Stimulated activated CD8-positive, alpha-beta memory T cell treated with anti-CD3 and anti-CD28 coated beads, Interleukin-2, amount 100 ng/mL, for 1 hour (primary cell): Measurements from ENCODE around the gene TRIOBP.

Experiments used
- DNase-seq, 2 donors: peaks; one replicate each; pipeline ENCODE4 v3.0.0-alpha.2; 2020; ENCODE audit warnings: low read depth in 2 of 2

The TRIOBP gene

DNA sequence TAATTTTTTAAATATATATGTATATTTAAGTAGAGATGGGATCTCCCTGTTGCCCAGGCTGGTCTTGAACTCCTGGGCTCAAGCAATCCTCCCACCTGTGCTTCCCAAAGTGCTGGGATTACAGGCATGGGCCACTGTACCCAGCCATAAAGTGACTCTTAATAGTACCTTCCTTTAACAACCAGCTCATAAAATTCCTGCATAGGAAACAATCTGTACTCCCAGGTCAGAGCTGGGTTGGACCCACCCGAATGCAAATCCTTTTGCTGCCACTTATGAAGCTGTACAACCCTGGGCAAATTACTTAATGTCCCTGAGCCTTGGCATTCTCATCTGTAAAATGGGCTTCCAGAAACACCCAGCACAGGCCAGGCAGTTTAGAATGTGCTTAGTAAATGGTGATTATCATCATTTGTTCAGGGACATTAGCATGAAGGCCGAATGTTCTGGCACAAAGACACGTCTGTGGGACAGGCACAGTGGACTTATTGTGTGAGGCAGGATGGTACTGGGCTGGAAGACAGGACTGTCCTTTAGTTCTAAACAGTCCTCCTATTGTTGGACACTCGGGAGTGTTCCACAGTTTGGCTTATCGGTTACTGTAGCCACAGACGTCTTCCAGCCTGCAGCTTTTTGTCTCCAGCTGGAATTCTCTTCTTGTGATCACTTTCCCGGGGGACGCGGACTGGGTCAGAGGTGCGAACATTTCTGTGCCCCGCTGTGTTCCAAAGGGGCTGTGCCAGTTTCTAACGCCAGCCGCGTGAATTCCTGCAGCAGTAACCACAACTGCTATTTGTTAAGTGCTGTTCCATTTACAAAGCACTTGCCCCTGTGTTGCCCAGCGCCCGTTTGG is 32.4 kb upstream of the TRIOBP start:
- DNase-seq, result no peak

DNA sequence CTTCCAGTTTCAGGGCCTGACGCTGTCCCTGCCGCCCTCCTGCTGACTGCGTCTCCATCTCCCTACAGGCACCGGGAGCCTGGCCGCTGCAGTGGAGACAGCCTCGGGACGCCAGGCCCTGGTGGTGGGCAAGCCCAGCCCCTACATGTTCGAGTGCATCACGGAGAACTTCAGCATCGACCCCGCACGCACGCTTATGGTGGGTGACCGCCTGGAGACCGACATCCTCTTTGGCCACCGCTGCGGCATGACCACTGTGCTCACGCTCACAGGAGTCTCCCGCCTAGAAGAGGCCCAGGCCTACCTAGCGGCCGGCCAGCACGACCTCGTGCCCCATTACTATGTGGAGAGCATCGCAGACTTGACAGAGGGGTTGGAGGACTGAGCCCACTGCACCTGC is 31.4 kb upstream of the TRIOBP start:
- DNase-seq, result no peak

DNA sequence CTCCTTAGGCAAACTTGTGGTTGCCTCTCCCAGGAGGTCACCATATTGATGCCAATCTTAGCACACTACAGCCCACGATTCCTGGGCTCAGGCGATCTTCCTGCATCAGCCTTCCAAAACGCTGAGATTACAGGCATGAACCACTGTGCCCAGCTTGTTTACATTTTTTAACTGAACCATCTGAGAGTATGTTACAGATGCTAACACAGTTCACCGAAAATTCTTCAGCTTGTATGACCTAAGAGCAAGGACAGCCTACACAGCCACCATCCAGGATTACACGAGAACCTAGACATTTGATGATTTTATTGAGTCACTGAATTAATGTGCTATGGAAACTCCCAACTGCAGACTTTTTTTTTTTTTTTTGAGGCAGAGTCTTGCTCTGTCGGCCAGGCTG is 27.3 kb upstream of the TRIOBP start:
- no peak for DNase-seq

DNA sequence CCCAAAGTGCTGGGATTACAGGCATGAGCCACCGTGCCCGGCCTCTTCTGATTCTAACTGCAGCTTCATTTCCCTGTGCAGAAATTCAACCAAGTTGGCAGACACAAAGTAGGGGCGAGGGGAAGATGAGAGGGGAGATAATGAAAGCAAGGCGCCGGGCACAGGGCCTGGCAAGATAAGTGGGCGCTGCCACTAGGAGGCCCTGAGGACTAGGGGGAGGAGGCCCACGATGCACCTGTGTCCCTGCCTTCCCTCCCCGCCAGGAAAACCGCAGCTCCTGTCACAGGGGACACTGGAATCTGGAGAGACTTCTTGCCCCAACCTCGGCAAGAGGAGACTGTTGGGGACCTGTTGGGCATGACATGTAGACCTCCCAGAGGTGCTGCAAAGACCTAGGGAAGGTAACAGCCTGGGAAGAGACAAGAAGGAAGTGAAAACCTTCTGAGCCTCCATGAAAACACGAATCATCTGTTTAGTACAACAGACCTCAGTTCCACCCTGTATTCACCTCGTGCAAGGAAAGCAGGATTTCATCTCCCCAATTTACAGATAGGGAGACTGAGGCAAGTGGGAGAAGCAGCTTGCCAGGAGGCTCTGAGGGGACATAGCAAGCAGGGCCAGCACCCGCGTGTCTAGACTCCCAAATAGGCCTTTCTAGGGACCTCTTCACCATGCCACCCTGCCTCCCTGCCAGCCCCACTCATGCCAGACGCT is 24.5 kb upstream of the TRIOBP start:
- DNase-seq, result no peak

DNA sequence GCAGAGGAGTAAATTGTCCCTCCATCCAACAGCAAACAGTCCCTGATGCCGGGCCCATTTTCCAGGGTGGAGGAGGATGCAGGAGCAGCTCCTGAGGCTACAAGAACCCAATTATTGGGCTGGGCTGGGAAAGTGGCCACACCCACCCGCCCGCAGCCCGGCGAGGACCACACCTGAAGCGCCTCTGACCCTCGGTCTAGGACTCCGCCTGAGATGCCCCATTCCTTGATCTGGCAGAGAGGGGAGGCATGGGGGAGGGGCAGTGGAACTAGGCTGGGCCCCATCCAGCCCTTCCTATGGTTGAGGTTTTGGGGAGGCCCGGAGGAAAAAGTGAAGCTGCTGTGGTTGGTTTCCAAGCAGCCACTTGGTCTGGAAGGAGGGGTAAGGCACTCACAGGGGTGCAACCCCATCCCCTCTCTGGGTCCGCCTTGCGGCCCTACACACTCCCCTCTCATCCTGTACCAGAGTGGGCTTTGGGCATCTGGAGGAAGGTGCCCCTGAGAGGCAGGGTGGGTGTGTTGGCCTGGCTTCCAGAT is 23.9 kb upstream of the TRIOBP start:
- DNase-seq, result no peak

DNA sequence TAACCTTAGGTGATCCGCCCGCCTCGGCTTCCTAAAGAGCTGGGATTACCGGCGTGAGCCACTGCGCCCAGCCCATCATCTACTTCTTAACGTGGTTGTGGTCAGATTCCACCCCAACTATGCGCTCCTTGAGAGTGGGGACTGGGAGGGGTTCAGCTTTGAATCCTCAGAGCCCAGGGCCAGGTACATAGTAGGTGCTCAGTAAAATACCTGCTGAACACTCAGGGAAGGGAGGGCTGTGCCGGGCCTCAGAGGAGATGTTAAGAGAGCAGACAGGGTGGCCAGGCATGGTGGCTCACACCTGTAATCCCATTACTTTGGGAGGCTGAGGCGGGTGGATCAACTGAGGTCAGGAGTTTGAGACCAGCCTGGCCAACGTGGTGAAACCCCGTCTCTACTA is 22.6 kb upstream of the TRIOBP start:
- DNase-seq, result no peak

DNA sequence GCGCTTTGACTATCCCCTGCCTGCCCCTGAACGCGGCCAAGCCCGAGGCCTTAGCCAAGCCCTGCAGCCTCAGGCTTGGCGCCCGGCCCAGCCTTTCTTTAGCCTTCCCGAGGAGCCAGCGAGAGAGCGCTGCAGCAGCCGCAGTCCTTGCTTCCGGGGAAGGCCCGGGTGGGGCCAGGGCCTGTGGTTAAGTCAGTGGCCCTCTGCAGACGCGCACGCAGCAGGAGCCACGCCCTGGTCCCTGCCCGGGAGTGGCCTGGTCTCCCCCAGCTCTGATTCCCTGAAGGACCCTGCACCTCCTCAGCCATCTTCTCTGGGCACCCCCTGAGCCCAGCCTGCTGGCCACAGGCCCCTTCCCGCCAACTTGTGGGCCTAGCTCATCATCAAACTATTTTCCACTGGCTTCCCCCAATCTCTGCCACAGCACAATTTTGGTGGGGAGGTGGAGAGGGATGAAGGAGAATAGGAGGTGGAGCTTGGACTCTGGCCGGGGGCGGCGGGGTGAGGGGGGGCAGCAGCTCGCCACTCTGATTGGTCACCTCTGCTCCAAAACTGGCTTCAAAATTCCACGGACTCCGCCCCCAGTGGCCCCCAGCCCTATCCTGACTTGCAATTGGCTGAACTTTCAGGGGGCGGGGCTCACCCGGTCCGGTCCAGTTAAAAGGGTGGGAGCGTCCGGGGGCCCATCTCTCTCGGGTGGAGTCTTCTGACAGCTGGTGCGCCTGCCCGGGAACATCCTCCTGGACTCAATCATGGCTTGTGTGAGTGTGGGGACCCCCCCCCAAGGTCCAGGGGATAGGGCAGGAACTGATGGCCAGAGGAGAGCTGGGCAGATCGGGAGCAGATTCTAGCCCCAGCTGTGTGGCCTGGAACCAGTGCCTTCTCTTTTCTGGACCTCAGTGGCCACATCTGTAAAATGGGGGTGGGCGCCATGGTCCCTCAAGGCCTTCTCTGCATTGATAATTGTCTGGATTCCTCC is 21.6 kb upstream of the TRIOBP start, which contains the start of gene LGALS1:
Gene LGALS1 (plus strand): TSS at position 686 of the 979 bp plus-strand sequence. CDS start 67 bp downstream, at position 753.
- DNase-seq, result peak in 1 of 2 donors; percentile 41

DNA sequence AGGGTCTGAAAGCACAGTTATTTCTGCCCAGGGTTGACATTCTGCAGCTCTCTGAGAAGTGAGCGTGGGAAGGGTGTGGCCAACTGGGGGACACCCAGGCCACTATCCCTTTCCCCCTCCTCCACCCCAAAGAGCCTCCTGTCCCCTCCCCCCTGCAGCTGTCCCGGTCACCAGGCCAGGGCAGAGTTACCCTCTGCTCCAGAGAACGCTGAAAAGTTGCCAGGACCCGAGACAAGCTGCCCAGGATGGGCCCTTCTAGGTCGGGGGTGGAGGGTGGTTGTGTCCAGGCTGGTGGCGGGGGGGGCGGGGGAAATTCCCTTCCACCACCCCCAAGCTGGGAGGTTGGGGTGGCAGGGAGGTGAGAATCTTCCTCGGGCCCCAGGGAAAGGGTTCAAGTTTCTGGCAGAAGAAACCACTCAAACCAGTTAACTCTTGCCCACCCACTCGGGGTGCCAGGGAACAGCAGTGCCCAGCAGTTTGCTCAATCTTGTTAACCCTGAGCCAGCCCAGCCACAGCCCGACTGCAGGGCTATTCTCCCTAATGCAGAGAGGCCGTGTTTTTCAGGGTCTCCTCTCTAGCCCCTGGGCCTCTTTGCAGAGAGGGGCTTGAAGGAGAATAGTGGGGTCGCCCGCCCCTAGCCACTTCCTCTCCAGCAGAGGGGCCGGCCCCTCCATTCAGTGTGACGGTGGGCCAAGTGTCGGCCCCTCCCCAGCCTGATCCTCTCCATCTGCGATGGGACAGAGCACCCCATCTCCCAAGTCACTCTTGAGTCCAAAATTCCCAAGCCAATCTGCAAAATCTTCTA is 20.7 kb upstream of the TRIOBP start:
- DNase-seq, result no peak

DNA sequence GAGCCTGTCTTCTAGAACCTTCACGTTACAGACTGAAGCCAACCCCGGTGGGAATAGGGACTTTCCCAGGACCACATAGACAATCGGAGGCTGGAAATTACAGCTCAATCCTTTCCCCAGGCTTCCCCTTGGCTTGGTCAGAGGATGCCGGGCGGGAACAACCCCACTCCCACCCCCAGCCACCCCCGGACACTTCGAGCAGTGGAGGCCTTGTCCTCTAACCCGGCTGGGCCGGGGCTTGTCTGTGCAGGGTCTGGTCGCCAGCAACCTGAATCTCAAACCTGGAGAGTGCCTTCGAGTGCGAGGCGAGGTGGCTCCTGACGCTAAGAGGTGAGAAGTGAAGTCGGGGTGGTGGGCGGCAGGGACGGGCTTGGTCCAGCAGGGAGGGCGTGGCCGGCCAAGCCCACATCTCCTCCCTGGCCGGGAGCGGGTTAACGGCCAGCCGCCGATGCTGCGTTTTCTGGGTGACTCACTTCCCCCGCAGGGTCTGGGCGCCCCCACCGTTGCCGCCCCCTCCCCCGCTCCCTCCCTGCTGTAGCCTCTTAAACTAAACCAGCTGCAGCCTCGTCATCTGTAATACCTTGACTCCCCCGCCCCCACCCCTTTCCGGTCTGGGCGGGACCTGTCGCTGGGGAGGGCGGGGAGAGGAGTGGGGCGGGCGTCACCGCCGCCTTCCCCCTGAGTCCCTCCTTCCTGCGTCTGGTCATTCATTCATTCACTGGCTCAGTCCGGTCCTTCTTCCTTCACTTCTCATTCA is 19.9 kb upstream of the TRIOBP start:
- DNase-seq, result peak; percentile 90 to 92

DNA sequence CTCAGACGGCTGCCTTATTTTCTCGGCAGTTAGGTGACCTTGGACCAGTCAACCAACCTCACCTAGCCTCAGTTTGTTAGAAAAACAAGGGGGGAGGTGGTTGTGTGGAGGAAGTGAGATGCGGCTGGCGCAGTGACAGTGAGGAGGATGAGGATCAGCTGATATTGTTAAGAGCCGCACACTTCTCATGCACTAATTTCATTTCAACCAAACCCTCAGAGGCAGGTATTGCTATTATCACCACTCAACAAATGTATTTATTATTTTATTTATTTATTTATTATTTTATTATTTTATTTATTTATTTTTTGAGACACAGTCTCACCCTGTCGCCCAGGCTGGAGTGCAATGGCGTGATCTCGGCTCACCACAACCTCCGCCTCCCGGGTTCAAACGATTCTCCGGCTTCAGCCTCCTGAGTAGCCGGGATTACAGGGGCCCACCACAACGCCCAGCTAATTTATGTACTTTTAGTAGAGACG is 19.3 kb upstream of the TRIOBP start:
- no peak for DNase-seq

DNA sequence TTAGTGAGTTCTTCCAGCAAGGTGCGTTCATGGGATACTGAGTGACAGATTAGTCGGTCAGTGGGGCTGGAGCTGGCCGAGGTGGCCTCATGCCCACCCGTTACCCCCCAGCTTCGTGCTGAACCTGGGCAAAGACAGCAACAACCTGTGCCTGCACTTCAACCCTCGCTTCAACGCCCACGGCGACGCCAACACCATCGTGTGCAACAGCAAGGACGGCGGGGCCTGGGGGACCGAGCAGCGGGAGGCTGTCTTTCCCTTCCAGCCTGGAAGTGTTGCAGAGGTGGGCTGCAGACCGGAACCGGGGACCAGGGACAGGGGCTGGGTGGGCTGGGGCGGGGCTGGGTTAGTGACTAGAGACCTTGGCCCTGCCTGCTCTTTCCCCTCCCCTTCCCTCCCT is 18.5 kb upstream of the TRIOBP start:
- DNase-seq, result no peak

DNA sequence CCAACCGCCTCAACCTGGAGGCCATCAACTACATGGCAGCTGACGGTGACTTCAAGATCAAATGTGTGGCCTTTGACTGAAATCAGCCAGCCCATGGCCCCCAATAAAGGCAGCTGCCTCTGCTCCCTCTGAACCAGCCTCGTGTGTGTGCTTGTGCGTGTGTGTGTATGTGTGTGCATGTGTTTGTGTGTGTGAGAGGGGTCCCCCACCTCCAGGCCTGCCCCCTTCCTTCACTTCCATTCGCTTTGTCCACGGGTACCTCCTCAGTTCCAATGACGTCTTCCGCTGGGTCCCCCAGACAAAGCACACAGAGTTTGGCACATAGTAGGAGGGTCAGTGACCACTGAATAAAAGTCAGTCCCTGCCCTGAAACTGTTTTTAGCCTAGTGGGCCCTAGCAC is 17.2 kb upstream of the TRIOBP start:
- DNase-seq, result no peak

DNA sequence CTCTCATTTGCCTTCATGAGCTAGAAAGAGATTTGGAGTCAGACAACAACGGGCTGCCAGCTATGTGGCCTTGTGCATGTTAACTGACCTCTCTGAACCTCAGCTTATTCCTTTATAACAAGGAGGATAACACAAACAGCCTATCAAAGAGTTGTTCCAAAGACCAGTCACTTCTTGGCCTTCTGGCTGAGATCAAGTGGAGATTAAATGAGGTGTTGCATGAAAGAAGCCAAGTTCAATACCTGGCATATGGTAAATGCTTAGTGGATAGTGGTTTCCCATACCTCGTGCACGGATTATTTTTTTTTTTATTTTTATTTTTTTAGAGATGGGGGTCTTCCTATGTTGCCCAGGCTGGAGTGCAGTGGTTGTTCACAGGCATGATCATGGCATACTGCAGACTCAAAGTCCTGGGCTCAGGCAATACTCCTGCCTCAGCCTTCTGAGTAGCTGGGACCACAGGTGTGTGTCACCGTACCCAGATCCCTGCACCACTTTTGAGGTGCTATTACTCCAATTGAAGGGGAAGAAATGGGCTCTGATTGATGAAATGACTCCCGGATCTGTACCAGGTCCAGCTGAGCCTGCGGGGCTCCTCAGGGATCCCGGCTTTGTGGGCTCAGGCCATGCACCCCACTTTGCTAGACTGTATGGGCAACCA is 16.5 kb upstream of the TRIOBP start:
- no peak for DNase-seq

DNA sequence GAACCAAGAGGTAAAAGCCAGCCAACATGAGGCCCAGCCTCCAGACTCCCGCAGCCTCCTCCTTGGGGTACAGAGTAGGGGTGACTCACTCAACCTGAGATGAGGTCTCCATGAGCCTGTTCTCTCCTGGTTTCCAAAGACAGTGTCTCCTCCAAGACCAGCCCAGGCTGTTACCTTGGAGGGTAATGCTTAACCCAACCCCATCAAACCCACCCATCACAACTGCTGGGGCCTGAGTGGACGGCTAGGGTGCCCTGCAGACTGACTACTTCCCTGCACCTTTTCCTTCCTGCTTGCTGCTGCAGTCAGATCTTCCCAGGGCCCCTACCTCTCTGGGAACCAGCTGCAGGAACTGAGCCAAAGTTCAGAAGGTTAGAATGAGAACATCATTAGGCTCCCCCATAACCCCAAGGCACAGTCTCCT is 15.8 kb upstream of the TRIOBP start:
- DNase-seq, result no peak

DNA sequence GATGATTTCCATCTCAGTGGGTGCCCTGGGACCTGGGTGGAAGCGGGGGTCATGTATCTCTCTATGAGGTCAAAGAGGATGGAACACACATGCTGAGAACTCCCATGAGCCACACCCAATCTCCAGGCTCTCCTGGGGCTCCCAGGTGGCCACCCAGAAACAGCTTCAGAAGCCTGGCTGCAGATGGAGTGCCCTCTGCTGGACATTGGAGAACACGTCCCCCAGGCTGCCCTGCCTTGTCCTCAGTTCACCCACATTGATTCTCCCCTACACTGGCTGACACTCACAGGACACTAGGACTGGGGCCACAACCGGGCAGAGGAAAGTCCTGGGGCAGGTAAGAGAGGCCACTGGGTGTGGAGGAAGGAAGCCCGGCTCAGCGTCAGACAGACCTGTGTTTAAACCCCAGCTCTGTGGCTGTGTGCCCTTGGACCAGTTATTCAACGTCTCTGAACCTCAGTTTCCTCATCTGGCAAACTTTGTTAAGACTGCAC is 15.2 kb upstream of the TRIOBP start:
- DNase-seq, result peak in 1 of 2 donors; percentile 42

DNA sequence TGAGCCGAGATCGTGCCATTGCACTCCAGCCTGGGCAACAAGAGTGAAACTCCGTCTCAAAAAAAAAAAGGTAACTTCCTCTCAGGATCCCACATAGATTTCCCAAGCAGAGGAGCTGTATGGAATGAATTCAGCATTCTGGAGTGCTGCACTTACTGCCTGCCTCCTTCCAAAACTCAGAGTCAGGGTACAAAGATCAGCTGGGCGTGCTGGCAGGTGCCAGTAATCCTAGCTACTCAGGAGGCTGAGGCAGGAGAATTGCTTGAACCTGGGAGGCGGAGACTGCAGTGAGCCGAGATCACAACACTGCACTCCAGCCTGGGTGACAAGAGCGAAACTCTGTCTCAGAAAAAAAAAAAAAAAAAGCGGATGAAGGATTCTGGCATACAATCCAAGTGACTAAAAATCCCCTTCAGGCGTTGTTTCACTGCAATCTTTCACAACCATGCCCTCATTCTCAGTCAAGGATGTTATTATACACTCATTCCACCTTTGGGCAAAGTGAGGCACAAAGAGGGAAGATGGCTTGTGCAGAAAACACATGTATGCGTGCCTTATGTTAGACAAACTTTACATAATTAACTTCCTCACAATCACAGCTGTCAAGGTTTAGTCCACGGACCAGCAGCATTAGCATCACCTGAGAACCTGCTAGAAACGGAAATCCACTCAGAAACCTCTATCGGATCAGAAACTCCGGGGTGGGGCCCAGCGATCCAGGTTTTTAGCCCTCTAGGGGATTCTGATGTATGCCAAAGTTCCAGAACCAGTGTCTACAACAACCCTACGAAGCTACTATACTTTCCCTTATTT is 11.8 kb upstream of the TRIOBP start:
- DNase-seq, result no peak

DNA sequence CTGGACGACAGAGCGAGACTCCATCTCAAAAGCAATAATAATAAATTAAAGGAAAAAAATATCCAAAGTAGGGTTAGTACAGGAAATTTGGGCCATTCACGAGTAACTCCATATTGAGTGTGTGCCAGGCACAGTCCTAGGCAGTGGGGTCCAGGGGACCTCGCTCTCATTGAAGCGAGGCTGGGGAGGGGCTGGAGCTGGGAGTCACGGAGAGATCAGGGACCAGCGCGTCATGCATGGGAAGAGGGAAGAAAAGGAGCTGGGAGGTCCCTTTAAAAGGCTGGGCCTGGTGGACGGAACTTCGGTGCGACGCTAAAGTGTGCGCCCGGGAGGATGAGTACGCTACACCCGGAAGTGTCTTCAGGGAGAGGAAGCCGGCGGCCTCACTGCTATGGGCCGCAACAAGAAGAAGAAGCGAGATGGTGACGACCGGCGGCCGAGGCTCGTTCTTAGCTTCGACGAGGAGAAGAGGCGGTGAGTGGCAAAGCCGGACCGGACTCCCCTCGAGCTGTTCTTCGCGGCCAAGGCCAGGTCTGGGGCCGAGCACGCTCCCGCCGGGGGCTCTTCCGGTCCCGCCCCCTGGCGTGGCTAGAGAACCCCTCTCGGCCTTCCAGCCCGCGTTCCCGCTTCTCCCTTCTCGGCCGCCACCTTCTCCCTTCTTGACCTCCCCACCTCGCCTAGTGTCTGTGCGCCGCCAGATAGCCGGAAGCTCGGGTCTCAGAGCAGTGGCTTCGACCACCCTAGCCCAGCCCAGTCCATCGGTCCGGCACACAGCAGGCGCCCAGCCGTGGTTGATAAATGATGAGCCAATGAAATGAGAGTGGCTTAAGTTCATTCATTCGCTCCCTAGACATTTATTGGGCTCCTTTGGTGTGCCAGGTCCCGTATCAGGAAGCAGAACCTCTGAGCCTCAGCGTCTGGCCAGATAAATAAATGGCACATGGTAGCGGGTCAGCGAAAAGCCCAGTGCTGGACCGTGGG is 10.6 kb upstream of the TRIOBP start, which contains the start of gene NOL12:
Gene NOL12 (plus strand): TSS at position 342 of the 981 bp plus-strand sequence. CDS start 50 bp downstream, at position 392.
- DNase-seq, result peak; percentile 43 to 57
